Psoas muscle (tissue), 8 donors: ENCODE results near the gene ANO1. TPM values are rescaled to one million over a fixed set of nuclear protein-coding genes. Genes with fewer than 3 reads are reported as not detected.

Source experiments
- ATAC-seq, 4 donors: fragments of 200-7000 bp; cut with Tn5 transposase; one replicate each; pipeline ENCODE4 v1.9.1; 2020; ENCODE audit warnings: moderate library complexity in 3 of 4, mild to moderate bottlenecking in 2 of 4
- DNase-seq, 2 donors: peaks; one replicate each; pipeline ENCODE4 v3.0.0-alpha.2; 2020
- H3K27ac ChIP-seq: fragments of 200-600 bp; one replicate; pipeline ENCODE4 v1.8.0; 2022
- H3K27me3 ChIP-seq, 3 donors: fragments of 200-600 bp in 1 of 3; one replicate each; pipeline versions ENCODE4 v1.6.1 to v1.8.0; 2013 to 2022; ENCODE audit warnings: low read length in 2 of 3, mild to moderate bottlenecking in 2 of 3, moderate library complexity in 1 of 3; ENCODE audit not compliant: insufficient read depth in 3 of 3
- H3K36me3 ChIP-seq, 2 donors: fragments of 200-600 bp in 1 of 2; one replicate each; pipeline versions ENCODE4 v1.6.1 to v1.8.0; 2013 to 2022; ENCODE audit warnings: low read depth in 1 of 2, mild to moderate bottlenecking in 1 of 2, moderate library complexity in 1 of 2; ENCODE audit not compliant: insufficient read depth in 1 of 2
- H3K4me1 ChIP-seq: fragments of 200-600 bp; one replicate; pipeline ENCODE4 v1.8.0; 2022
- H3K4me3 ChIP-seq: fragments of 200-600 bp; one replicate; pipeline ENCODE4 v1.8.0; 2022; ENCODE audit warnings: mild to moderate bottlenecking
- H3K9me3 ChIP-seq: fragments of 200-600 bp; one replicate; pipeline ENCODE4 v1.8.0; 2022
- CTCF ChIP-seq: fragments of 200-600 bp; IDR thresholded peaks from one replicate; pipeline ENCODE4 v1.8.0; 2022; ENCODE audit warnings: antibody characterized with exemption
- WGBS, 3 donors: extraction: QIAGEN DNeasy Blood & Tissue Kit; methylation state at CpG; one replicate each; pipeline versions ENCODE4 v1.1.6 to v1.1.7; 2013; 5-methylcytosine and 5-hydroxymethylcytosine counted together
- intact Hi-C, 2 donors: fragments of 100-400 bp; cut with DNase I; formaldehyde crosslinking; loops; one replicate each; pipeline versions ENCODE4 v1.11.0 to v1.14.2; 2022
- polyA plus RNA-seq, 3 donors: library from polyadenylated mRNA; stranded (reverse); fragments of 200-250 nt; gene quantifications; one replicate each; pipeline ENCODE4 v1.2.3, GENCODE V29; 2013
- total RNA-seq, 4 donors: library from RNA; stranded (reverse); fragmentation: NEBNext Ultra II Directional in 2 of 4; extraction: Animal tissue kit (Norgen Biotek cat#: 25700) in 2 of 4; gene quantifications; one replicate each; pipeline versions ENCODE4 v1.2.1 to v1.2.4, GENCODE V29; 2021 to 2023
- donor health status: healthy with polysubstance abuse.
- donor health status: DM: no; HTN: no; CAD: no; lungs with moderate emphysema.
- donor health status: Bipolar disorder and iron deficiency.
- donor health status: healthy.
- donor health status: DM: yes; HTN: yes; CAD: no.
- donor health status: DM: no; HTN: no; CAD: no.
- donor health status: DM: no; HTN: no; CAD: no.
- donor health status: DM: yes; HTN: yes; CAD: no.

ANO1 gene
- total and polyA plus RNA-seq, 7 donors, result 2.2 to 11.3 (median 8.7) TPM

GRCh38 chr11:70207531-70208131, 129.5 kb downstream of the ANO1 start:
- Histone ChIP-seq H3K27me3 (no peaks in the 10 kb centered on the region), H3K4me3 (no peak overlapping the region), H3K4me1 (peaks cover 15% of the 10 kb centered on the region), H3K27ac (no peak overlapping the region), H3K9me3 (no peaks in the 10 kb centered on the region), H3K36me3 (peaks cover 3 to 35% of the 10 kb centered on the region in 2 donors)
- ATAC-seq, result no peak
- no peak for TF ChIP-seq CTCF
- WGBS, 3 donors, result 85 to 89% (median 86%) methylated on average over 15 of the region's 15 CpGs
- DNase-seq, result no peak
- intact Hi-C loops, result loop anchor here in 1 of 2 donors (5.0 kb wide), 1 partner anchor 65 kb away; the partner anchor contains the start of gene PPFIA1

DNA sequence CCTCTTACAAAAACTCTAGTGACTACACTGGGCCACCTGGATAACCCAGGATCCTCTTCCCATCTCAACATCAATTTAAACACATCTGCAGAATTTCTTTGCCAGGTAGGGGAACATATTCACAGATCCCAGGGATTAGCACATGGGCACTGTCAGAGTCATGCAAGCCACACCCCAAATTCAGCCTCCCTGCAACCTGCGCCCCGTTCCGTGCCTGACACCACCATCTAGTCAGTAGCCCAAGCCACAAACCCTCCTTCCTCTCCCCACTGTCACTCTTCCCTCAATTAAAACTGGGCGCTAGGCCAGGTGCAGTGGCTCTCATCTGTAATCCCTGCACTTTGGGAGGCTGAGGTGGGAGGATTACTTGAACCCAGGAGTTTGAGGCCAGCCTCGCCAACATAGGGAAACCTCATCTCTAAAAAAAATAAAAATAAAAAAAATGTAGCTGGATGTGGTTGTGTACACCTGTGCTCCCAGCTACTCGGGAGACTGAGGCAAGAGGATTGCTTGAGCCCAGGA, 131.3 kb downstream of the ANO1 start:
- no peak overlapping the region for H3K4me3 ChIP-seq
- DNase-seq (no peak), ATAC-seq (no peak)
- 90 to 93% (median 93%) methylated on average over 6 of the region's 6 CpGs for WGBS, 3 donors
- intact Hi-C loops, result loop anchor here in 1 of 2 donors (5.0 kb wide), 1 partner anchor 63 kb away; the partner anchor contains the start of gene PPFIA1
- peaks cover 10% of the 10 kb centered on the region for H3K4me1 ChIP-seq
- no peaks in the 10 kb centered on the region for H3K9me3 ChIP-seq
- H3K27me3 ChIP-seq, result no peaks in the 10 kb centered on the region
- H3K27ac ChIP-seq, result no peak overlapping the region
- peaks cover 3 to 35% of the 10 kb centered on the region in 2 donors for H3K36me3 ChIP-seq
- no peak for TF ChIP-seq CTCF

DNA sequence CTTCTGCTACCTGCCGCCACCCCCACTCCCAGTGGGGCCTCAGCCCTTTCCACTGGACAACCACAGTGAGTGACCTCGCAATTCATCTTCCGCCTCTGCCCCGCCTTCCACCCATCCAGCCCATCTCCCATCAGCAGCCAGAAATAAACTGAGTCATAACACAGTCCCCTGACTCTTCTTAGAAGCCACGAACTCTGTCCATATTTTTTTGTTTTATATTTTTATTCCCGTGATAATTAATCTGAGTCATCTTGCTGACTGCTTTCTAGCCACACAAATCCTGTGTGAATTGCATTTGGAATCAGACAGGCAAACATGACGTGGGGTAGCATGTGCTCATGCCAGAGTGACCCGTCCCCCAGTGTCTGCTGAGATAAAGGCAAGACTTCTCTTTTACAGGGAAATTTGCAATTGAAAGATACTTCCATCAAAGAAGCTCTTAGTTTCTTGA, 132.0 kb downstream of the ANO1 start:
- no peak overlapping the region for H3K27ac ChIP-seq
- peaks cover 4% of the 10 kb centered on the region for H3K4me1 ChIP-seq
- DNase-seq (peak in 1 of 2 donors; percentile 36), ATAC-seq (peak in 3 of 4 donors; percentile 18 to 58 (median 44))
- TF ChIP-seq CTCF, result no peak
- H3K9me3 ChIP-seq, result no peaks in the 10 kb centered on the region
- WGBS, 3 donors, result 71 to 74% (median 73%) methylated on average over 8 of the region's 8 CpGs
- H3K36me3 ChIP-seq, result peaks cover 3 to 35% of the 10 kb centered on the region in 2 donors
- intact Hi-C loops, result no loop called here
- H3K4me3 ChIP-seq, result no peak overlapping the region
- no peaks in the 10 kb centered on the region for H3K27me3 ChIP-seq

DNA sequence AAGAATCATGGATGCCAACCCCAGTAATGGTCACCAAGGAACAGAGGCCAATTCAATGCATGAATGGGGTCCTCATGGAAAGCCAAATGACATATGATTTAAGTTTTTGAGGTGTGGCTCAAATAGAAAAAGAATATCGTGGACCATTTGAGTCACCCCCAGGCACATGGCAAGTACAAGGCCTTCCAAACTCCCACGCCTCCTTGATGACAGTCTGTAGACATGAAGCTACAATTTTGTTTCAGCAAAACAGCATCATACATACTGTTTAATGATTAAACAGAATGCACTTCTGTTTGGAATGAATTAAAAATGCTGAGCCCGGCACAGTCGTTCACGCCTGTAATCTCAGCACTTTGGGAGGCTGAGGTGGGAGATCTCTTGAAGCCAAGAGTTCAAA, 132.4 kb downstream of the ANO1 start:
- H3K36me3 ChIP-seq, result peaks cover 3 to 35% of the 10 kb centered on the region in 2 donors
- ATAC-seq (no peak), DNase-seq (no peak)
- peaks cover 3% of the 10 kb centered on the region for H3K4me1 ChIP-seq
- TF ChIP-seq CTCF, result no peak
- H3K9me3 ChIP-seq, result no peaks in the 10 kb centered on the region
- 84 to 90% (median 89%) methylated on average over 5 of the region's 5 CpGs for WGBS, 3 donors
- no peak overlapping the region for H3K27ac ChIP-seq
- no peak overlapping the region for H3K4me3 ChIP-seq
- H3K27me3 ChIP-seq, result no peaks in the 10 kb centered on the region
- intact Hi-C loops, result no loop called here
